T47D (cell line): ENCODE measurements around the gene DNHD1.

Experiments
- DNase-seq, 2 experiments: peaks; one replicate each; pipeline versions ENCODE4 v3.0.0 to v3.0.0-alpha.2; 2011 to 2012; ENCODE audit warnings: low read depth in 1 of 2, low spot score in 1 of 2
- JUND ChIP-seq: IDR thresholded peaks from 2 replicates; pipeline ENCODE4 v1.6.1; 2012; ENCODE audit warnings: low read depth
- in situ Hi-C: cut with HindIII; loops from 2 replicates; pipeline ENCODE4 v1.10.0; 2016; ENCODE audit warnings: low sequenced_read_pairs, low pct_unique_long_range_greater_than_20kb

The DNHD1 gene

DNA sequence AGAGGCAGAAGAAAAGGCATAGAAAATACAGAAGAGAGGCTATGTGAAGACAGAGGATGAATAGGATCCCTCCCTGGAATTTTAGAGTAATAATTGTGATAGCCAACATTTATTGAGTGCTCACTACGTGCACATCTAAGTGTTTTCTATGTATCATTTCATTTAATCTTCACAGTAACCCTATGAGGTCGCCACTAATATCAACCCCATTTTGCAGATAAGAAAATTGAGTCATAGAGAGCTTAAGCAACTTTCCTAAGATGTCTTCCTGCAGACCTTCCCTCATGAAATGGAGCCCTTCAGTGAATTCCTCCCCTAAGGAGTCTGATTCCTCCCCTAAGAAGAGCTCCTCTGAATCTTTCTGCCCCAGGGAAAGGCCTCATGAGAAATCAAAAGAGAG lies 68.2 kb downstream of the DNHD1 start:
- no peak for TF ChIP-seq JUND
- DNase-seq, result no peak
- in situ Hi-C loops, result no loop called here

DNA sequence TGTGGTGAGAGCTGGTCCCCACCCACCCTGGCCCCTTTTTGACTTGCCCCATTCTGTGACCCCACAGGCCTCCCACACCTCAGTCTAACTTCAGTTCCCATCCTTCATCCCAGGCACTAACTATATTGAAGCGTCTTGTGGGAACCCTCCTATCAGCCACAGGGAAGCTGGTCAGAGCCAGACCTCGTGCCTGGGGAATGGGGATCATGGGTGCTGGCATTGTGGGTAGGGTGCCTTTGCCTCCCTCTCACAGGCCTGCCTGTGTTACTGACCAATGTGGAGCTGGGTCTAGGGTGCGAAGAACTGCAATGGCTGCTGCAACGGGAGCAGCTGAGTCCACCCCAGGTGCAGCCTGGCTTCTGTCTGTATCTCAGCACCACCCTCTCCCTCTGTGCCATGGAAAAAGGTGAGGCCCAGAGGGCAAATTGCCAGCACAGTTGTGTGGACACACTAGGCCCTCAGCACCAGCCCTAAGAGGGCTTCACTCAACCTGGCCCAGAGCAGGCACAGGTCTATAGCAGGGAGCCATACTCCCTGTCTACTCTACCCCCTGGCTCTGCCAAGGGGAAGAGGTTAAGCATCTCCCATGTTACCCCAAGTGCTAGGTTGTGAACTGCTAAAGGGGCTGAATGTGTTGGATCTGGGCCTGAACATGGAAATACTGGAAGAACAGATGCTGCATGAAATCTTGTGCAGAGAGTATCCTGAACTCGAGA lies 69.1 kb downstream of the DNHD1 start:
- DNase-seq, result no peak
- TF ChIP-seq JUND, result no peak
- in situ Hi-C loops, result no loop called here

DNA sequence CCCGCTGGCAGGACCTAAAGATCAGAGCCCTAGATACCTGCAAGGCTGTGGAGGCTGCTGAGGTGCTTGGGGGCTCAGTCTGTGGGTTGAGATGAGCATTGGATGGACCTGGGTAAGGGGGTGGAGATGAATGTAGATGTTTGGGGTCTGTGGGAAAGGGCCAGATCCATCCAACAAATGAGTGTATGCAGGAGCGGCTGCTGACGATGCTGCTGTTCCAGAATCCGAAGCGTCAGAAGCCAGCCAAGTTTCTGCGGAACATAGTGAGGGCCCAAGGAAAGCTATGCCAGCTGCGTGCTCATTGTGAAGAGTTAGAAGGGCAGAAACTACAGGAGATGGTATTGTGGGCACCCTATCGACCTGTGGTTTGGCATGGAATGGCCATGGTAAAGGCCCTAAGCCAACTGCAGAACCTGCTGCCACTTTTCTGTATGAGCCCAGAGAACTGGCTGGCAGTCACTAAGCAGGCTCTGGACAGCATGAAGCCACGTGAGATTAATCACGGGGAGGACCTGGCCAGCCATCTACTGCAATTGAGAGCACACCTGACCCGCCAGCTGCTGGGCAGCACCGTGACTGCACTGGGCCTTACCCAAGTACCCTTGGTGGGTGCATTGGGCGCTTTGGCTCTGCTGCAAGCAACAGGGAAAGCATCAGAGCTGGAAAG lies 69.8 kb downstream of the DNHD1 start:
- no peak for DNase-seq
- TF ChIP-seq JUND, result no peak
- in situ Hi-C loops, result no loop called here

DNA sequence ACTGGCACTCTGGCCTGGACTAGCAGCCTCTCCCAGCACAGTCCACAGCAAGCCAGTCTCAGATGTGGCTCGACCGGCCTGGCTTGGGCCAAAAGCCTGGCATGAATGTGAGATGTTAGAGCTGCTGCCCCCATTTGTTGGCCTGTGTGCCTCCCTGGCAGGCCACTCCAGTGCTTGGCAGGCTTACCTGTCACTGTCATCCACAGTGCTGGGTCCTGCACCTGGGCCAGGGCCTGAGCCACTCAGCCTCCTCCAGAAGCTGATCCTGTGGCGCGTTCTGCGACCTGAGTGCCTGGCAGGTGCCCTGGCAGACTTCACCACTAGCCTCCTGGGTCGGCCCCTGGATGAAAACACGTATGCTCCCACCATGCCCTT lies 70.3 kb downstream of the DNHD1 start:
- no peak for TF ChIP-seq JUND
- no peak for DNase-seq
- in situ Hi-C loops, result no loop called here

DNA sequence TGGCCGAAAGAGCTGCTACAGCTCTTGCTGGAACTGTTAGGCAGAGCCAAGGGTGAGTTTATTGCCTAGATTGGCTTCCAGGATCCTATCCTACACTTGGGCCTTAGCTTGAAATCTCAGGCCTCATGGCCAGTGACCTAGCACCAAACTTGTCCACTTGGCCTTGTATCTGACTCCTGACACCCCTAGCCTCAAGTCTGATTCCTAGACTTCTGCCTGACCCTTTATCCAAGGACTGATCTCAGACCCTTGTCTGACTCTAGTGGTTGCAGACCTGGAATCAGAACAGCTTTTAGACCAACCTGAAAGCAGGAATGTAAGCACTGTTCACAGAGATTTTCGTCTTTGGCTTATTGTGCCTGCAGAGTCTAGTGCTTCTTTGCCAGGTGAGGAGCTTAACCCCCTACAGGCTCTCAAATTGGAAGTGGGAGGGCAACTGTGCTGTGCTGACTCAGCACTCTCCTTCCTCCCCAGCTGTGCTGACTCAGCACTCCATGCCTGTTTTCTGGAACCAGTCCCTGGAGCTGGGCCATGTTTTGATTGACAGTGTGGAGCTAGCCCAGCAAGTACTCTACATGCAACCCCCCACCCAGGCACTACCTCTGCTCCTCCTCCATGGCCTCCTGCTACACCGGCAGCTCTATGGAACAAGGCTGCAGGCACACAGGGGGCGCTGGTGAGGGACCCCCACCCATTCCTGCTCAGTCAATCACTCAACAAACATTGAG lies 71.3 kb downstream of the DNHD1 start:
- in situ Hi-C loops, result no loop called here
- peak; percentile 64 to 81 for DNase-seq
- no peak for TF ChIP-seq JUND

DNA sequence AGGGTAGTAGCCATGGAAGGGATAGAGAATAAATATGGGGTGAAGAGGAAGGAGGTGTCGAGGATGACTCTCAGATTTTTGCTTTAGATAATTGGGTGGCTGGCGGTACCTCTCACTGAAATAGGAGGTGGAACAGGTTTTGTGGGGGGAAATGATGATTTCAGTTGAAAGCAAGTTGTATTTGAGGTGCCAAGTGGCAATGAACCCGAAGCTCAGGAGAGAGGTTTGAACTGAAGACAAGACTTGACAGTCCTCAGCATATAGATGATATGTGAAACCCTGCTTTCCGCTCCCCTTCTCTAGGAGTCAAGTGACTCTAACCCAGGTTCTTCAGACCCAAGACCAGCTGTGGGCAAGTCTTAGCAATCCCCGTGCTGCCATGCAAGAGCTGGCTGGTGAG lies 72.6 kb downstream of the DNHD1 start:
- in situ Hi-C loops, result no loop called here
- TF ChIP-seq JUND, result no peak
- no peak for DNase-seq

DNA sequence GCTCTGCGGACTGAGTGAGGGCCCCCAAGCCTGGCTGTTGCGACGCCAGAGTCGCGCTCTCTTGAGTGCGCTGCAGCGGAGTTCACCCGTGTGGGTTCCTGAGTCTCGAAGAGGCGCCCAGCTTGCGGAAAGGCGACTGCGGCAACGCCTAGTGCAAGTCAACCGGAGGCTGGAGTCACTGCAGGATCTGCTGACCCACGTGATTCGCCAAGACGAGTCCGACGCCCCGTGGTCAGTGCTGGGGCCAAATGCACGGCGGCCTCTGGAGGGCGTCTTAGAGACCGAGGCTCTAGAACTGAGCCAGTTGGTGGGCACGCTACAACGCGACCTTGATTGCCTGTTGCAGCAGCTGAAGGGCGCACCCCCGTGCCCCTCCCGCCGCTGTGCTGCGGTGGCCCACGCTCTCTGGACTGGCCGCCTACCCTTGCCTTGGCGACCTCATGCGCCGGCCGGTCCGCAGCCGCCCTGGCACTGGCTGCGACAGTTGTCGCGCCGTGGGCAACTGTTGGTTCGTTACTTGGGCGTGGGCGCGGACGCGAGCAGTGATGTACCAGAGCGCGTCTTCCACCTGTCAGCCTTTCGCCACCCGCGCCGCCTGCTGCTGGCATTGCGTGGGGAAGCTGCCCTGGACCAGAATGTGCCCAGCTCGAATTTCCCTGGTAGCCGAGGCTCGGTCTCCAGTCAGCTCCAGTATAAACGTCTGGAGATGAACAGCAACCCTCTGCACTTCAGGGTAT lies 73.8 kb downstream of the DNHD1 start:
- TF ChIP-seq JUND, result no peak

DNA sequence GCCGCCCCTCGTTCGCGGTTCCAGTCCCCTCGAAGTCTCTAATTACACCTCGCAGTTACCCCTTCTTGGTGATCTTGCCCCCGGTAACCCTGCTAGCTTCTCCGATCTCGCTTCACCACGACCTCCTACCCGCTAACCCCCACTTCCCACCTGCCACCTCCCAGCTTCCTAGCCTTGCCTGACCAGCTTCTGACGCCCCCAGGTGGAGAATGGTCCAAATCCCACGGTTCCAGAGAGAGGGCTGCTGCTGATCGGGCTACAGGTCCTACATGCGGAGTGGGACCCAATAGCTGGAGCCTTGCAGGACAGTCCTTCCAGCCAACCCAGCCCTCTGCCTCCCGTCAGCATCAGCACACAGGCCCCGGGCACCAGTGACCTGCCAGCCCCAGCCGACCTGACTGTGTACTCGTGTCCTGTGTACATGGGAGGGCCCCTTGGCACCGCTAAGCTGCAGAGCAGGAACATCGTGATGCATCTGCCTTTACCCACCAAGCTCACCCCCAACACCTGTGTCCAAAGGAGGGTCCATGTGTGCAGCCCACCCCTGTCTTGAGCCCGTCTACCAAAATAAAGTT lies 74.4 kb downstream of the DNHD1 start:
- in situ Hi-C loops, result no loop called here
- no peak for DNase-seq
- TF ChIP-seq JUND, result no peak

More for the DNA sequence above, 73.8 kb downstream of the DNHD1 start:
- in situ Hi-C loops, result no loop called here
- DNase-seq, result no peak

DNA sequence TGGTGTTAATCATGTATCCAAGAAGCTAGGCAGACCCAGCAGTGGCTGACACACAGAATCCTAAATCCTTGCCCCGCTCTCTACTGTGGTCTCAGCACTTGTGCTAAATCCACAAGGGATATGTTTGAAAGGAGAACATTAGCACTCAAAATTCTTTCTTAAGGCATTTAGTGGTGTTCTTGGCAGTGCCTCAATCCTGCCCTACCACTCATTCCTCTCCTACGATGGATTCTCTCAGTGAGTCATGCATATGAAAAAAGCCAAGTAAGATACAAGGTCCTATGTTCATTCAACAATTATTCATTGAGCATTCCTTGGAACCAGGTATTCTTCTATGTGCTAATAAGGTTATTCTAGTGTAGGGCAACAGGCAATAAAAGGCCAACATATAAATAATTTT lies 75.1 kb downstream of the DNHD1 start:
- TF ChIP-seq JUND, result no peak
- no peak for DNase-seq
- in situ Hi-C loops, result no loop called here

DNA sequence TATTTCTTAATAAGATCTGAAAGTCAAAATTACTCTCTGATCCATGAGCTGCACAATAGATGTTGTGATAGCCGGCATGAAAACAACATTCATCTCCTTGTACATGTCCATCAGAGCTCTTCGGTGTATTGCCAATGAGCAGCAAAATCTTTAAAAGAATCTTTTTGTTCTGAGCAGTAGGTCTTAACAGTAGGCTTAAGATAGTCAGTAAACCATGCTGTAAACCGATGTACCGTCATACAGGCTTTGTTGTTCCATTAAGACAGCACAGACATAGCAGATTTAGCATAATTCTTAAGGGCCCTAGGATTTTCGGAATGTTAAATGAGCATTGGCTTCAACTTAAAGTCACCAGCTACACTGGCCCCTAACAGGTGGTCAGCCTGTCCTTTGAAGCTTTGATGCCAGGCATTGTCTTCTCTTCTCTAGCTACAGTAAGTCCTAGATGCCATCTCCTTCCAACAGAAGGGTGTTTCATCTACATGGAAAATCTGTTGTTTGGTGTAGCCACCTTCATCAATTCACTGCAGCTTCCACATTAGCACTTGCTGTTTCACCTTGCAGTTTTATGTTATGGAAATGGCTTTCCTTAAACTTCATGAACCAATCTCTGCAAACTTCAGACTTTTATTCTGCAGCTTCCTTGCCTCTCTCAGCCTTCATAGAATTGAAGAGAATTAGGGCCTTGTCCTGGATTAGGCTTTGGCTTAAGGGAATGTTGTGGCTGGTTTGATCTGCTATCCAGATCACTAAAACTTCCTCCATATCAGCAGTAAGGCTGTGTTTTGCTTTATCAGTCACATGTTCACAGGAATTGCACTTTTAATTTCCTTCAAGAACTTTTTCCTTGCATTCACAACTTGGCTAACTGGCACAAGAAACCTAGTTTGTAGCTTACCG lies 78.0 kb downstream of the DNHD1 start:
- in situ Hi-C loops, result no loop called here
- no peak for DNase-seq
- no peak for TF ChIP-seq JUND

DNA sequence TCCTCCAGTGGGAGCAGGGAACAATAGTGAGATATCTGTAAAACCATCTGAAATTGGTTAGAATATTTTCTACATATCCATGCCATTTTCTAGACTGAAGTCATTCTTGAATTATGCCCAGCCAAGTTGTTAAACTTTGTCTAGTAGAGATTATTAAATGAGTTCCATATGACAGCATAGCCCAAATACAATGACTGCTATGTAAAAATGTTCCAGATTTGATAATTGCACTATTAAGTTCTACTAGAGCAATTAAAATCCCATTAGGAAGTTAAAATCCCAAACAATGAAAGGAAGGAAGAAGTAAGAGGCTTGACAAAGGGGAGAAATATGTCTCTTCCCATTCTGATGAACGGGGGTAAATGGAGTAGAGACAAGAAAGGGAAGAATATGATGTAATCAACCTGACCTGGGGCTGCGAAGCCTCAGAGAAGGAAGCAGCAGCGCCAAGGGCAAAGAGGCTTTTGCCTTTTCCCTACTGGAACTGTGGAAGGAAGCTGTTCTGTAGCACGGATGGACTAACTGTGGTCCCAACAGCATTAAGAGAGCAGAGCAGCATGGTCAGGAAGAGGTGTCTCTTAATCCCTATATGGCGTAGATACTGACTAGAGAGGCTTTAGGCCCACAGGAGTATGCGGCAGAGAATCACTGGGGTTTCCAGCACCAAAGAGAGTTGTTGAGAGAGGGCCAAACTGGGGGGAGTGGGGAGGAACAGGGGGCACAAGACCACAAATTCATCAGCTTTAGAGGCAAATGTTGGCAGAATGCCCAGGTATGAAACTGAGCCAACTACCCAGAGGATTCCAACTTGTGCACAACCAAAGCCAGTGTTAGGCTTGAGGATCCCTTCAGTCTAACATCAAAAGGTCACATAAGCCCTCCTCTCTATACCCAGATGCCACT lies 79.6 kb downstream of the DNHD1 start:
- no peak for DNase-seq
- no peak for TF ChIP-seq JUND
- in situ Hi-C loops, result no loop called here
